ENCODE results near the gene RCAN1.
"Not testable (repeated sequence)": the region's sequence is repeated elsewhere in the genome, so short reads cannot be mapped to it uniquely, and the experiment has no call there.

DNA sequence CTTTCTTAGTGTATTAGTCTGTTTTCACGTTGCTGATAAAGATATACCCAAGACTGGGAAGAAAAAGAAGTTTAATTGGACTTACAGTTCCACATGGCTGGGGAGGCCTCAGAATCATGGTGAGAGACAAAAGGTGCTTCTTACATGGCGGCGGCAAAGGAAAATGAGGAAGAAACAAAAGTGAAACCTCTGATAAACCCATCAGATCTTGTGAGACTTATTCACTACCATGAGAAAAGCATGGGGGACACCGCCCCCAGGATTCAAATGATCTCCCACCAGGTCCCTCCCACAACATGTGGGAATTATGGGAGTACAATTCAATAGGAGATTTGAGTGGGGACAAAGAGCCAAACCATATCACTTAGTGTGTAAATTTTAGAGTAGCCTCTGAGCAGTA is 46.1 kb downstream of the RCAN1 start:
- TF ChIP-seq, protein P1, sequence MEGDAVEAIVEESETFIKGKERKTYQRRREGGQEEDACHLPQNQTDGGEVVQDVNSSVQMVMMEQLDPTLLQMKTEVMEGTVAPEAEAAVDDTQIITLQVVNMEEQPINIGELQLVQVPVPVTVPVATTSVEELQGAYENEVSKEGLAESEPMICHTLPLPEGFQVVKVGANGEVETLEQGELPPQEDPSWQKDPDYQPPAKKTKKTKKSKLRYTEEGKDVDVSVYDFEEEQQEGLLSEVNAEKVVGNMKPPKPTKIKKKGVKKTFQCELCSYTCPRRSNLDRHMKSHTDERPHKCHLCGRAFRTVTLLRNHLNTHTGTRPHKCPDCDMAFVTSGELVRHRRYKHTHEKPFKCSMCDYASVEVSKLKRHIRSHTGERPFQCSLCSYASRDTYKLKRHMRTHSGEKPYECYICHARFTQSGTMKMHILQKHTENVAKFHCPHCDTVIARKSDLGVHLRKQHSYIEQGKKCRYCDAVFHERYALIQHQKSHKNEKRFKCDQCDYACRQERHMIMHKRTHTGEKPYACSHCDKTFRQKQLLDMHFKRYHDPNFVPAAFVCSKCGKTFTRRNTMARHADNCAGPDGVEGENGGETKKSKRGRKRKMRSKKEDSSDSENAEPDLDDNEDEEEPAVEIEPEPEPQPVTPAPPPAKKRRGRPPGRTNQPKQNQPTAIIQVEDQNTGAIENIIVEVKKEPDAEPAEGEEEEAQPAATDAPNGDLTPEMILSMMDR (IDR thresholded peaks at IDR 0.05; ENCODE audit: low read depth, low read length) = not testable (repeated sequence)
- not testable (repeated sequence) for TF ChIP-seq EZH2phosphoT487 (IDR thresholded peaks at IDR 0.05; ENCODE audit: low read depth)

Data from OCI-LY3 (cell line).